HepG2 (cell line): Measurements from ENCODE around the gene SMYD4. TPM values are rescaled to one million over a fixed set of nuclear protein-coding genes. Genes with fewer than 3 reads are reported as not detected.

Experiments
- ATAC-seq: fragments of 200-7000 bp; cut with Tn5 transposase; 3 replicates; pipeline ENCODE4 v1.9.1; 2020; ENCODE audit warnings: mild to moderate bottlenecking, moderate library complexity
- BruUV-seq: library from RNA; stranded (reverse); fragments of 400-500 nt; replicated peaks from 2 replicates; lab custom pipeline; 2021; lab: Mats Ljungman, UMichigan
- CTCF ChIA-PET: fragments of 300-600 bp; formaldehyde crosslinking; extraction: SDS; loops from one replicate; lab custom pipeline; 2021; ENCODE audit warnings: low total read pairs, inconsistent platforms, low intra/inter-chr PET ratio; lab: Yijun Ruan, JAX
- POLR2A ChIA-PET: fragments of 350-600 bp; sonication (Branson Sonifier 250); formaldehyde crosslinking; loops from one replicate; lab custom pipeline; 2020; ENCODE audit warnings: antibody characterized with exemption, inconsistent platforms; lab: Yijun Ruan, JAX
- DNase-seq: peaks from one replicate; pipeline ENCODE4 v3.0.0-alpha.2; 2015; ENCODE audit warnings: low spot score
- FAIRE-seq: peaks from 3 replicates; lab custom pipeline; 2011; peaks lifted over from hg19 to GRCh38; lab: Jason Lieb, UNC
- H2AFZ ChIP-seq: one replicate; pipeline ENCODE4 v1.6.1; 2011; ENCODE audit warnings: low read length, inconsistent platforms
- H3K27ac ChIP-seq: fragments of 300-600 bp; 3 replicates; pipeline ENCODE4 v1.8.0; 2011; ENCODE audit warnings: mixed run types, mild to moderate bottlenecking, mixed read lengths, low read length, inconsistent platforms; ENCODE audit not compliant: insufficient read depth; ENCODE audit errors: extremely low read length
- H3K27me3 ChIP-seq, 2 experiments: fragments of 200-600 bp in 1 of 2; 2 replicates in 1 of 2; 3 replicates in 1 of 2; pipeline versions ENCODE4 v1.6.0 to v1.8.0; 2011; ENCODE audit warnings: low read length in 2 of 2, mild to moderate bottlenecking in 2 of 2, moderate library complexity in 2 of 2, inconsistent platforms in 1 of 2; ENCODE audit not compliant: insufficient read depth in 2 of 2, control insufficient read depth in 1 of 2
- H3K36me3 ChIP-seq, 2 experiments: fragments of 200-600 bp in 1 of 2; replicated peaks in 1 of 2; 2 replicates in 1 of 2; 3 replicates in 1 of 2; pipeline versions ENCODE4 v1.5.1 to v1.8.0; 2011; ENCODE audit warnings: low read length in 2 of 2, inconsistent platforms in 1 of 2; ENCODE audit not compliant: insufficient read depth in 2 of 2, control insufficient read depth in 1 of 2
- H3K4me1 ChIP-seq: 2 replicates; pipeline ENCODE4 v1.5.1; 2012; ENCODE audit warnings: low read length, inconsistent platforms; ENCODE audit not compliant: insufficient read depth
- H3K4me2 ChIP-seq: 2 replicates; pipeline ENCODE4 v1.6.0; 2011; ENCODE audit warnings: low read depth, low read length, inconsistent platforms
- H3K4me3 ChIP-seq, 3 experiments: fragments of 200-600 bp in 1 of 3; sonication (generic), shearing (Covaris generic) in 1 of 3; replicated peaks in 1 of 3; 2 replicates each; pipeline ENCODE4 v1.5.1; 2011 to 2016; ENCODE audit warnings: low read length in 3 of 3, inconsistent platforms in 2 of 3, low read depth in 2 of 3, mild to moderate bottlenecking in 2 of 3, control low read depth in 1 of 3, mixed read lengths in 1 of 3; ENCODE audit not compliant: insufficient read depth in 1 of 3
- H3K79me2 ChIP-seq: one replicate; pipeline ENCODE4 v1.6.1; 2011; ENCODE audit warnings: low read length, inconsistent platforms; ENCODE audit not compliant: insufficient read depth
- H3K9ac ChIP-seq: 2 replicates; pipeline ENCODE4 v1.6.0; 2011; ENCODE audit warnings: mild to moderate bottlenecking, low read depth, low read length, inconsistent platforms; ENCODE audit not compliant: insufficient read depth
- H3K9me3 ChIP-seq: 2 replicates; pipeline ENCODE4 v1.5.1; 2012; ENCODE audit warnings: mild to moderate bottlenecking, low read length
- H4K20me1 ChIP-seq: 2 replicates; pipeline ENCODE4 v1.6.0; 2011; ENCODE audit warnings: inconsistent platforms, mild to moderate bottlenecking, low read length, moderate library complexity; ENCODE audit not compliant: insufficient read depth
- BATF2 ChIP-seq: sonication (generic); formaldehyde crosslinking; IDR thresholded peaks from 2 replicates; pipeline ENCODE4 v1.8.0; 2022; ENCODE audit warnings: mild to moderate bottlenecking, missing genetic modification reagents, moderate library complexity
- BCL6 ChIP-seq: IDR thresholded peaks from 2 replicates; pipeline ENCODE4 v1.6.1; 2016; ENCODE audit warnings: missing genetic modification reagents, missing compliant biosample characterization
- GMEB1 ChIP-seq: sonication (generic); formaldehyde crosslinking; IDR thresholded peaks from 2 replicates; pipeline ENCODE4 v1.5.1; 2020; ENCODE audit warnings: missing genetic modification reagents, mild to moderate bottlenecking, borderline replicate concordance
- HHEX ChIP-seq: IDR thresholded peaks from 2 replicates; pipeline ENCODE4 v1.6.1; 2016; ENCODE audit warnings: control low read depth
- IRX3 ChIP-seq: sonication (generic); formaldehyde crosslinking; IDR thresholded peaks from 2 replicates; pipeline ENCODE4 v1.8.1; 2023; ENCODE audit warnings: mild to moderate bottlenecking, low read depth, missing genetic modification reagents, borderline replicate concordance
- KLF6 ChIP-seq: IDR thresholded peaks from 2 replicates; pipeline ENCODE4 v1.8.0; 2016; ENCODE audit warnings: missing biosample characterization, missing genetic modification reagents
- MTA1 ChIP-seq: sonication (generic); formaldehyde crosslinking; IDR thresholded peaks from 2 replicates; pipeline ENCODE4 v1.4.0; 2020; ENCODE audit warnings: missing genetic modification reagents, mild to moderate bottlenecking, borderline replicate concordance
- SALL1 ChIP-seq: sonication (generic); formaldehyde crosslinking; IDR thresholded peaks from 2 replicates; pipeline ENCODE4 v1.8.0; 2022; ENCODE audit warnings: mild to moderate bottlenecking, missing genetic modification reagents
- ZBTB40 ChIP-seq, 2 experiments: fragments of 450-650 bp in 1 of 2; sonication (generic) in 1 of 2; formaldehyde crosslinking in 1 of 2; IDR thresholded peaks; 2 replicates each; pipeline versions ENCODE4 v1.6.1 to v1.8.0; 2016 to 2022; ENCODE audit warnings: antibody characterized with exemption in 1 of 2, mild to moderate bottlenecking in 1 of 2, missing genetic modification reagents in 1 of 2
- ZNF367 ChIP-seq: sonication (generic); formaldehyde crosslinking; IDR thresholded peaks from 2 replicates; pipeline ENCODE4 v1.4.0; 2020; ENCODE audit warnings: missing genetic modification reagents, borderline replicate concordance
- ZNF451 ChIP-seq: sonication (generic); formaldehyde crosslinking; IDR thresholded peaks from 2 replicates; pipeline ENCODE4 v1.5.0; 2020; ENCODE audit warnings: mild to moderate bottlenecking, missing genetic modification reagents
- ZNF629 ChIP-seq: sonication (generic); formaldehyde crosslinking; conservative IDR thresholded peaks from 2 replicates; pipeline ENCODE4 v1.5.0; 2020; ENCODE audit warnings: missing genetic modification reagents
- ZNF674 ChIP-seq: sonication (generic); formaldehyde crosslinking; IDR thresholded peaks from 2 replicates; pipeline ENCODE4 v1.5.0; 2020; ENCODE audit warnings: low read depth, mild to moderate bottlenecking, missing genetic modification reagents
- WGBS: methylation state at CpG from one replicate; pipeline ENCODE4 v1.1.6; 2017; ENCODE audit warnings: low lambda C conversion rate; 5-methylcytosine and 5-hydroxymethylcytosine counted together
- in situ Hi-C: cut with HindIII; loops from 2 replicates; pipeline ENCODE4 v1.10.0; 2017; ENCODE audit warnings: low pct_unique_long_range_greater_than_20kb; ENCODE audit not compliant: extremely low pct_ligation_motif_present
- intact Hi-C: fragments of 100-400 bp; cut with micrococcal nuclease; formaldehyde crosslinking; loops from one replicate; pipeline ENCODE4 v1.10.0; 2022; ENCODE audit not compliant: unreplicated experiment
- polyA plus RNA-seq, 8 experiments: library from polyadenylated mRNA; depleted of rRNA in 3 of 8; stranded (reverse) in 7 of 8; unstranded in 1 of 8; fragments of >200 nt; fragmentation: Illumina TruSeq in 4 of 8; extraction: Trizol in 4 of 8; gene quantifications; 2 replicates each; pipeline versions ENCODE4 v1.2.1 to v1.2.3, GENCODE V29; 2011 to 2016; ENCODE audit warnings: low read depth in 4 of 8, missing spikeins in 1 of 8, mixed read lengths in 1 of 8; ENCODE audit not compliant: insufficient read depth in 1 of 8
- total RNA-seq, 5 experiments: library from RNA; depleted of rRNA; stranded (reverse); fragments of >200 nt; fragmentation: Illumina TruSeq; extraction: Trizol; gene quantifications; 2 replicates each; pipeline ENCODE4 v1.2.3, GENCODE V29; 2016; ENCODE audit warnings: low read depth in 1 of 5

Gene SMYD4
- total and polyA plus RNA-seq, 2 of the 13 experiments (the other 11 are each of a cell fraction or from before 2014, with no cell fraction given) = 7.4 to 11.3 TPM

GRCh38 chr17:1746975-1747543 lies 82.6 kb downstream of the SMYD4 start:
- no peak overlapping the region for H3K9ac ChIP-seq
- H3K4me2 ChIP-seq = no peak overlapping the region
- intact Hi-C loops = no loop called here
- H3K4me3 ChIP-seq = no peak overlapping the region
- peaks cover 22% of the 10 kb centered on the region; the same call in 1 of the 2 replicates for H4K20me1 ChIP-seq
- DNase-seq (no peak), ATAC-seq (no peak), FAIRE-seq (no peak)
- H3K27ac ChIP-seq = peak overlapping the region; percentile 11
- peaks cover 60% of the 10 kb centered on the region for H3K4me1 ChIP-seq
- no peaks in the 10 kb centered on the region for H3K27me3 ChIP-seq
- in situ Hi-C loops = no loop called here
- no peaks in the 10 kb centered on the region for H3K9me3 ChIP-seq
- H3K36me3 ChIP-seq = peaks cover 13 to 26% of the 10 kb centered on the region in 2 experiments; a peak in 4 of 5 replicates
- POLR2A ChIA-PET = interaction anchor here (1.3 to 16.4 kb wide), 6 partner anchors 7 to 26 kb away, joined by 3 to 299 read pairs (median 114); partner anchors contain the start of genes SERPINF1 and WDR81
- H3K79me2 ChIP-seq = peaks cover 31% of the 10 kb centered on the region
- H2AFZ ChIP-seq = no peak overlapping the region
- no TSS peak for BruUV-seq
- CTCF ChIA-PET = no interaction called here
- 93% methylated on average over 17 of the region's 22 CpGs for WGBS
- TF ChIP-seq MTA1 (CRISPR knock-in tag) (no peak), ZNF367 (CRISPR knock-in tag) (no peak), ZNF451 (CRISPR knock-in tag) (no peak), GMEB1 (CRISPR knock-in tag) (no peak), HHEX (CRISPR knock-in tag) (no peak), KLF6 (CRISPR knock-in tag) (no peak), ZNF629 (CRISPR knock-in tag) (peak; percentile 67), SALL1 (CRISPR knock-in tag) (peak; percentile 9; the same call in 1 of the 2 replicates), BATF2 (CRISPR knock-in tag) (no peak), ZBTB40 (IDR thresholded peaks at IDR 0.05) (no peak), ZBTB40 (CRISPR knock-in tag; IDR thresholded peaks at IDR 0.05) (no peak), ZNF674 (no peak), IRX3 (CRISPR knock-in tag) (no peak), BCL6 (CRISPR knock-in tag) (no peak)
